Hepatic stellate cell (primary cell): Measurements from ENCODE around the gene ADISSP.

Experiments used
- DNase-seq: peaks from one replicate; pipeline ENCODE4 v3.0.0; 2011; ENCODE audit warnings: low spot score

Gene ADISSP

GRCh38 chr20:3714092-3714491, 53.5 kb downstream of the ADISSP start:
- DNase-seq: no peak

- DNase-seq: no peak
These were observed 55.2 kb downstream of the ADISSP start, which contains the start of gene SIGLEC1 for GRCh38 chr20:3712279-3712873. Gene SIGLEC1, minus strand, starts transcription at chr20:3712600. Its CDS starts 5,472 bp downstream, at chr20:3707128.

- no peak for DNase-seq
These were observed 56.0 kb downstream of the ADISSP start for GRCh38 chr20:3711484-3711941.

GRCh38 chr20:3710703-3711483, 56.7 kb downstream of the ADISSP start:
- peak; percentile 79 for DNase-seq

- DNase-seq: no peak
These were observed 57.5 kb downstream of the ADISSP start for GRCh38 chr20:3710011-3710466.

GRCh38 chr20:3707508-3707899, 60.0 kb downstream of the ADISSP start:
- no peak for DNase-seq

GRCh38 chr20:3706774-3707507, 60.6 kb downstream of the ADISSP start:
- DNase-seq: no peak

GRCh38 chr20:3705970-3706739, 61.4 kb downstream of the ADISSP start:
- no peak for DNase-seq

GRCh38 chr20:3705491-3705969, 62.0 kb downstream of the ADISSP start:
- DNase-seq: no peak

- DNase-seq: no peak
These were observed 63.5 kb downstream of the ADISSP start for GRCh38 chr20:3704087-3704486.
